H1 (cell line): Measurements from ENCODE around the gene CDH22. TPM values are rescaled to one million over a fixed set of nuclear protein-coding genes. Genes with fewer than 3 reads are reported as not detected.

Experiments
- CTCF ChIA-PET: fragments of 300-600 bp; sonication (Branson Sonifier 250); formaldehyde crosslinking; loops from one replicate; lab custom pipeline; 2021; ENCODE audit not compliant: partially characterized antibody; lab: Charles Lee
- POLR2A ChIA-PET: fragments of 300-600 bp; sonication (Branson Sonifier 250); formaldehyde crosslinking; loops from one replicate; lab custom pipeline; 2021; ENCODE audit warnings: inconsistent platforms; ENCODE audit not compliant: partially characterized antibody; lab: Charles Lee
- DNase-seq, 2 experiments: peaks; one replicate each; pipeline versions ENCODE4 v3.0.0 to v3.0.0-alpha.2; 2010 to 2022; ENCODE audit warnings: low spot score in 2 of 2, low read depth in 1 of 2, mixed read lengths in 1 of 2
- FAIRE-seq: peaks from 2 replicates; lab custom pipeline; 2011; peaks lifted over from hg19 to GRCh38; lab: Jason Lieb, UNC
- H2AFZ ChIP-seq: 2 replicates; pipeline ENCODE4 v1.8.1; 2012; ENCODE audit warnings: low read length, inconsistent platforms
- H2AK5ac ChIP-seq: 2 replicates; pipeline ENCODE4 v1.6.1; 2013; ENCODE audit warnings: low read depth, low read length
- H2BK120ac ChIP-seq: replicated peaks from 2 replicates; pipeline ENCODE3; 2013; ENCODE audit warnings: low read depth, low read length, inconsistent platforms
- H2BK12ac ChIP-seq: 2 replicates; pipeline ENCODE4 v1.6.1; 2013; ENCODE audit warnings: low read depth, low read length
- H2BK15ac ChIP-seq: 2 replicates; pipeline ENCODE4 v1.6.1; 2013; ENCODE audit warnings: low read length
- H2BK20ac ChIP-seq: 2 replicates; pipeline ENCODE4 v1.6.1; 2013; ENCODE audit warnings: low read length
- H2BK5ac ChIP-seq: 2 replicates; pipeline ENCODE4 v1.6.1; 2013; ENCODE audit warnings: low read depth, low read length
- H3K14ac ChIP-seq: 2 replicates; pipeline ENCODE4 v1.6.1; 2013; ENCODE audit warnings: inconsistent platforms; ENCODE audit not compliant: insufficient read length
- H3K18ac ChIP-seq: 2 replicates; pipeline ENCODE4 v1.6.1; 2013; ENCODE audit warnings: low read length; ENCODE audit errors: extremely low read depth
- H3K23ac ChIP-seq: 2 replicates; pipeline ENCODE4 v1.6.1; 2013; ENCODE audit warnings: inconsistent platforms; ENCODE audit not compliant: insufficient read length
- H3K23me2 ChIP-seq: 2 replicates; pipeline ENCODE4 v1.6.1; 2013; ENCODE audit warnings: low read depth, low read length
- H3K27ac ChIP-seq: 2 replicates; pipeline ENCODE4 v1.6.1; 2011; ENCODE audit warnings: low read depth, low read length, inconsistent platforms
- H3K27me3 ChIP-seq, 4 experiments: replicated peaks in 1 of 4; 1 replicate in 1 of 4; 2 replicates in 3 of 4; pipeline versions ENCODE4 v1.6.1 to v1.8.1; 2011 to 2013; ENCODE audit warnings: low read length in 3 of 4, mild to moderate bottlenecking in 3 of 4, inconsistent platforms in 2 of 4, mixed read lengths in 2 of 4, moderate library complexity in 1 of 4; ENCODE audit not compliant: control insufficient read depth in 3 of 4, insufficient read depth in 3 of 4; ENCODE audit errors: extremely low read depth in 1 of 4
- H3K36me3 ChIP-seq, 4 experiments: 2 replicates each; pipeline versions ENCODE4 v1.6.1 to v1.8.1; 2011 to 2013; ENCODE audit warnings: mild to moderate bottlenecking in 4 of 4, low read length in 3 of 4, moderate library complexity in 2 of 4, control low read depth in 1 of 4, inconsistent platforms in 1 of 4; ENCODE audit not compliant: insufficient read depth in 4 of 4, control insufficient read depth in 2 of 4
- H3K4ac ChIP-seq: replicated peaks from 2 replicates; pipeline ENCODE3; 2013; ENCODE audit warnings: low read length, low read depth, mixed read lengths, inconsistent platforms; ENCODE audit not compliant: insufficient read length
- H3K4me1 ChIP-seq, 4 experiments: replicated peaks in 1 of 4; 1 replicate in 1 of 4; 2 replicates in 3 of 4; pipeline versions ENCODE4 v1.6.1 to v1.8.1; 2011 to 2013; ENCODE audit warnings: low read length in 3 of 4, inconsistent platforms in 2 of 4, mixed read lengths in 1 of 4; ENCODE audit not compliant: insufficient read depth in 4 of 4, control insufficient read depth in 3 of 4
- H3K4me2 ChIP-seq, 2 experiments: 2 replicates each; pipeline versions ENCODE4 v1.6.1 to v1.8.1; 2011 to 2013; ENCODE audit warnings: low read depth in 2 of 2, low read length in 2 of 2, control low read depth in 1 of 2, inconsistent platforms in 1 of 2, mild to moderate bottlenecking in 1 of 2; ENCODE audit not compliant: insufficient read depth in 1 of 2
- H3K4me3 ChIP-seq, 4 experiments: fragments of 200-600, 300-600 bp in 1 of 4; sonication (generic), shearing (Covaris generic), sonication (Bioruptor Twin) in 1 of 4; 2 replicates each; pipeline versions ENCODE4 v1.5.1 to v1.8.1; 2011 to 2016; ENCODE audit warnings: low read length in 4 of 4, low read depth in 3 of 4, control low read depth in 2 of 4, inconsistent platforms in 2 of 4, mild to moderate bottlenecking in 2 of 4, mixed read lengths in 1 of 4, moderate library complexity in 1 of 4; ENCODE audit not compliant: insufficient read depth in 2 of 4; ENCODE audit errors: extremely low read depth in 1 of 4
- H3K56ac ChIP-seq: replicated peaks from 2 replicates; pipeline ENCODE3; 2013; ENCODE audit warnings: low read depth, mild to moderate bottlenecking, mixed read lengths, low read length, inconsistent platforms; ENCODE audit not compliant: insufficient read length
- H3K79me1 ChIP-seq: 2 replicates; pipeline ENCODE4 v1.6.1; 2013; ENCODE audit warnings: low read depth, low read length, control low read depth
- H3K79me2 ChIP-seq, 2 experiments: 2 replicates each; pipeline versions ENCODE4 v1.6.1 to v1.8.1; 2012 to 2013; ENCODE audit warnings: low read length in 2 of 2, mild to moderate bottlenecking in 2 of 2, inconsistent platforms in 1 of 2; ENCODE audit not compliant: insufficient read depth in 2 of 2, control insufficient read depth in 1 of 2
- H3K9ac ChIP-seq, 4 experiments: replicated peaks in 1 of 4; 1 replicate in 1 of 4; 2 replicates in 3 of 4; pipeline versions ENCODE4 v1.6.1 to v1.8.1; 2011 to 2013; ENCODE audit warnings: low read depth in 3 of 4, low read length in 3 of 4, control low read depth in 2 of 4, mild to moderate bottlenecking in 2 of 4, moderate library complexity in 2 of 4, inconsistent platforms in 1 of 4; ENCODE audit errors: extremely low read depth in 1 of 4
- H3K9me3 ChIP-seq, 2 experiments: 2 replicates each; pipeline versions ENCODE4 v1.6.1 to v1.8.1; 2012 to 2013; ENCODE audit warnings: mild to moderate bottlenecking in 2 of 2, moderate library complexity in 2 of 2, control low read depth in 1 of 2, inconsistent platforms in 1 of 2, low read depth in 1 of 2, low read length in 1 of 2, mixed read lengths in 1 of 2; ENCODE audit not compliant: insufficient read depth in 2 of 2
- H4K20me1 ChIP-seq, 2 experiments: replicated peaks in 1 of 2; 2 replicates each; pipeline versions ENCODE3 to v1.8.1; 2011 to 2013; ENCODE audit warnings: inconsistent platforms in 2 of 2, low read length in 2 of 2, mild to moderate bottlenecking in 1 of 2; ENCODE audit not compliant: insufficient read depth in 2 of 2, control insufficient read depth in 1 of 2
- H4K5ac ChIP-seq: 2 replicates; pipeline ENCODE4 v1.6.1; 2013; ENCODE audit warnings: low read length, low read depth, mixed read lengths, inconsistent platforms; ENCODE audit not compliant: insufficient read length
- H4K8ac ChIP-seq: 2 replicates; pipeline ENCODE4 v1.8.0; 2013; ENCODE audit warnings: mild to moderate bottlenecking, moderate library complexity, low read length, inconsistent platforms; ENCODE audit not compliant: insufficient read depth; ENCODE audit errors: extremely low read depth
- H4K91ac ChIP-seq: replicated peaks from 2 replicates; pipeline ENCODE3; 2013; ENCODE audit warnings: low read length, mixed read lengths, inconsistent platforms; ENCODE audit not compliant: insufficient read length
- BRCA1 ChIP-seq: IDR thresholded peaks from 2 replicates; pipeline ENCODE4 v1.6.1; 2012; ENCODE audit warnings: low read depth, low read length, improper control_type of control experiment
- CHD1 ChIP-seq: IDR thresholded peaks from 2 replicates; pipeline ENCODE4 v1.6.1; 2012; ENCODE audit warnings: low read depth, low read length, improper control_type of control experiment
- FOSL1 ChIP-seq: IDR thresholded peaks from 2 replicates; pipeline ENCODE4 v1.6.1; 2011; ENCODE audit warnings: mild to moderate bottlenecking, low read depth, low read length, moderate library complexity; ENCODE audit not compliant: insufficient read depth
- JUN ChIP-seq: IDR thresholded peaks from 2 replicates; pipeline ENCODE4 v1.6.1; 2011; ENCODE audit warnings: low read depth, mild to moderate bottlenecking, improper control_type of control experiment, low read length
- MAFK ChIP-seq: IDR thresholded peaks from 2 replicates; pipeline ENCODE4 v1.6.1; 2012; ENCODE audit warnings: low read depth, mild to moderate bottlenecking, improper control_type of control experiment, low read length
- NRF1 ChIP-seq: IDR thresholded peaks from 2 replicates; pipeline ENCODE4 v1.6.1; 2011; ENCODE audit warnings: mild to moderate bottlenecking, low read depth, low read length, improper control_type of control experiment
- PHF8 ChIP-seq: fragments of 200-600 bp; sonication (generic); conservative IDR thresholded peaks from 2 replicates; pipeline ENCODE4 v1.7.1; 2012; ENCODE audit warnings: low read depth, mild to moderate bottlenecking, inconsistent platforms, low read length, moderate library complexity
- POLR2A ChIP-seq, 2 experiments: IDR thresholded peaks; 1 replicate in 1 of 2; 2 replicates in 1 of 2; pipeline ENCODE4 v1.6.1; 2011; ENCODE audit warnings: low read depth in 2 of 2, low read length in 2 of 2, mild to moderate bottlenecking in 2 of 2; ENCODE audit errors: control extremely low read depth in 1 of 2
- POLR2AphosphoS5 ChIP-seq: IDR thresholded peaks from 2 replicates; pipeline ENCODE4 v1.6.1; 2011; ENCODE audit warnings: low read depth, low read length
- POU5F1 ChIP-seq: IDR thresholded peaks from 2 replicates; pipeline ENCODE4 v1.6.1; 2011; ENCODE audit warnings: low read depth, mild to moderate bottlenecking, low read length, moderate library complexity
- RFX5 ChIP-seq: IDR thresholded peaks from 2 replicates; pipeline ENCODE4 v1.6.1; 2011; ENCODE audit warnings: low read depth, low read length, improper control_type of control experiment, borderline replicate concordance
- SIX5 ChIP-seq: IDR thresholded peaks from 2 replicates; pipeline ENCODE4 v1.6.1; 2011; ENCODE audit warnings: mild to moderate bottlenecking, low read depth, low read length
- SP4 ChIP-seq: IDR thresholded peaks from 2 replicates; pipeline ENCODE4 v1.6.1; 2012; ENCODE audit warnings: low read length, inconsistent platforms
- TAF1 ChIP-seq: IDR thresholded peaks from 2 replicates; pipeline ENCODE4 v1.6.1; 2011; ENCODE audit warnings: mild to moderate bottlenecking, low read depth, low read length
- TEAD4 ChIP-seq: IDR thresholded peaks from 2 replicates; pipeline ENCODE4 v1.6.1; 2012; ENCODE audit warnings: low read depth, low read length, inconsistent platforms, mixed read lengths
- YY1 ChIP-seq: IDR thresholded peaks from 2 replicates; pipeline ENCODE4 v1.6.1; 2011; ENCODE audit warnings: low read depth, mild to moderate bottlenecking, low read length
- WGBS, 2 experiments: shearing (Covaris generic) in 1 of 2; methylation state at CpG; one replicate each; pipeline versions ENCODE4 v1.1.6 to v1.1.7; 2013 to 2015; ENCODE audit warnings: low lambda C conversion rate in 2 of 2, mixed read lengths in 2 of 2, inconsistent platforms in 1 of 2, low coverage in 1 of 2, missing lambda C conversion rate in 1 of 2; ENCODE audit not compliant: insufficient replicate concordance in 2 of 2, insufficient coverage in 1 of 2, insufficient read length in 1 of 2; ENCODE audit errors: extremely low coverage in 1 of 2, missing lambda C conversion rate in 1 of 2; 5-methylcytosine and 5-hydroxymethylcytosine counted together
- polyA plus RNA-seq, 7 experiments: library from polyadenylated mRNA; depleted of rRNA in 3 of 7; stranded (reverse) in 5 of 7; unstranded in 2 of 7; fragments of >200 nt in 5 of 7; fragments of 200-250 nt in 2 of 7; gene quantifications; 1 replicate in 5 of 7; 2 replicates in 1 of 7; 4 replicates in 1 of 7; pipeline versions ENCODE4 v1.2.1 to v1.2.3, GENCODE V29; 2011 to 2013; ENCODE audit warnings: missing spikeins in 2 of 7, mixed read lengths in 2 of 7
- total RNA-seq: library from RNA; stranded (reverse); fragmentation: NEBNext Ultra II Directional; extraction: Animal tissue kit (Norgen Biotek cat#: 25700); gene quantifications from 2 replicates; pipeline ENCODE4 v1.2.1, GENCODE V29; 2021

Gene CDH22
- total and polyA plus RNA-seq, 2 of the 8 experiments (the other 6 are each of a cell fraction or from before 2014, with no cell fraction given) = 0.35 to 0.39 TPM

- Histone ChIP-seq H3K4ac (no peak overlapping the region), H2BK15ac (no peak overlapping the region), H2BK12ac (no peak overlapping the region), H2AK5ac (no peak overlapping the region), H3K79me1 (no peaks in the 10 kb centered on the region), H4K91ac (no peak overlapping the region), H3K9ac (no peak overlapping the region), H4K20me1 (no peaks in the 10 kb centered on the region), H3K36me3 (no peaks in the 10 kb centered on the region), H4K8ac (no peak overlapping the region), H3K23me2 (peaks cover 6% of the 10 kb centered on the region; the same call in 1 of the 2 replicates), H2AFZ (no peak overlapping the region), H4K5ac (no peak overlapping the region), H2BK5ac (no peak overlapping the region), H3K79me2 (no peaks in the 10 kb centered on the region), H2BK120ac (no peak overlapping the region), H3K9me3 (no peaks in the 10 kb centered on the region), H3K56ac (no peak overlapping the region), H3K4me2 (no peak overlapping the region; a peak in 1 of 4 replicates), H3K18ac (no peak overlapping the region), H3K23ac (no peak overlapping the region), H3K4me1 (peaks cover 0 to 10% (median 7%) of the 10 kb centered on the region in 4 experiments; a peak in 5 of 7 replicates), H3K27me3 (peaks cover 9 to 40% (median 29%) of the 10 kb centered on the region in 4 experiments), H2BK20ac (no peak overlapping the region), H3K27ac (no peak overlapping the region), H3K4me3 (no peak overlapping the region), H3K14ac (no peak overlapping the region)
- 70% methylated on average over 3 of the region's 3 CpGs; no CpG with 5 or more reads in 1 of the 2 experiments for WGBS, 2 experiments
- POLR2A ChIA-PET = interaction anchor here (2.5 kb wide), 1 partner anchor 9 kb away, joined by 6 read pairs; no protein-coding TSS in a partner anchor
- FAIRE-seq = no peak
- no peak for DNase-seq
- CTCF ChIA-PET = interaction anchor here (0.6 to 2.4 kb wide), 10 partner anchors 9 to 227 kb away, joined by 3 to 11 read pairs (median 4); partner anchors contain the start of gene CD40
- TF ChIP-seq SP4 (no peak), JUN (no peak), FOSL1 (no peak), TEAD4 (no peak), PHF8 (no peak), CHD1 (no peak), POLR2A (IDR thresholded peaks at IDR 0.05; ENCODE audit: control extremely low read depth in 1 of 2, low read depth in 2 of 2, low read length in 2 of 2) (no peak), BRCA1 (no peak), POU5F1 (no peak), NRF1 (no peak), MAFK (no peak), POLR2AphosphoS5 (no peak), RFX5 (no peak), YY1 (no peak), TAF1 (no peak), SIX5 (no peak)
Observed at GRCh38 chr20:46249671-46250070, 58.6 kb downstream of the CDH22 start.
